Measurements from ENCODE around the gene KCNJ4. TPM values are rescaled to one million over a fixed set of nuclear protein-coding genes. Genes with fewer than 3 reads are reported as not detected.
A peak's percentile ranks its signal among the peaks of the same experiment; 100 is the strongest.

Gene KCNJ4
- total RNA-seq, 2 donors from 2014 or later: not detected

DNA sequence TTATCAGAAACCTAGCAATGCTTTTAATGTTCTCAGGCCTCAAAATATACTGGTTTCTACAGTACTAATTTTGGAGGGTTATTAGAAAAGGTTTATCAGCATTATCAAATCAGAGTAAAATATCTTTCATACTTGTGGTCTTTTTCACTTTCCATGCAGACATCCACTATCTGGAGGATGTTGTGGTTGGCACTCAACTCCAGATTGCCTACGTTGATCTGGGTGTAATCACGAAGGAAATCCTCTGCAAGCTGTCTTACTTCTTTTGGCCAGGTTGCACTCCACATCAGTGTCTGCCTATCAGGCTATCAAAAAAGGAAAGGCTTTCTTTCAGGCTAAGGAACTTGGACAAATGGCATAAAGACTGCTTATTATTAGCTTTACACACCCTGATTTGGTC, 39.5 kb upstream of the KCNJ4 start:
- no peak overlapping the region for H3K4me3 ChIP-seq
- TF ChIP-seq CTCF (IDR thresholded peaks at IDR 0.05): no peak
- H3K36me3 ChIP-seq: peaks cover 93% of the 10 kb centered on the region
- no peaks in the 10 kb centered on the region for H3K9me3 ChIP-seq
- no peak overlapping the region for H3K27ac ChIP-seq
- peaks cover 12 to 40% of the 10 kb centered on the region in 2 donors for H3K4me1 ChIP-seq (ENCODE audit: control insufficient read depth in 1 of 2, low read depth in 2 of 2)
- no peak for DNase-seq (ENCODE audit: low spot score)
- no peaks in the 10 kb centered on the region for H3K27me3 ChIP-seq (replicated peaks; ENCODE audit: insufficient read depth)
- no peak for ATAC-seq (ENCODE audit: insufficient number of reproducible peaks, low FRiP score, low read depth)

GRCh38 chr22:38491707-38492348, 36.8 kb upstream of the KCNJ4 start:
- TF ChIP-seq CTCF (IDR thresholded peaks at IDR 0.05): no peak
- H3K9me3 ChIP-seq: no peaks in the 10 kb centered on the region
- DNase-seq (ENCODE audit: low spot score) (no peak), ATAC-seq (ENCODE audit: insufficient number of reproducible peaks, low FRiP score, low read depth) (no peak)
- peak overlapping the region in 1 of 2 donors; percentile 42 for H3K27ac ChIP-seq
- peaks cover 12 to 33% of the 10 kb centered on the region in 2 donors for H3K4me1 ChIP-seq (ENCODE audit: control insufficient read depth in 1 of 2, low read depth in 2 of 2)
- peaks cover 96% of the 10 kb centered on the region for H3K36me3 ChIP-seq
- H3K4me3 ChIP-seq: no peak overlapping the region
- no peaks in the 10 kb centered on the region for H3K27me3 ChIP-seq (replicated peaks; ENCODE audit: insufficient read depth)

GRCh38 chr22:38490915-38491314, 35.9 kb upstream of the KCNJ4 start:
- Histone ChIP-seq H3K36me3 (peaks cover 96% of the 10 kb centered on the region), H3K27ac (peak overlapping the region in 1 of 2 donors; percentile 46), H3K4me1 (ENCODE audit: control insufficient read depth in 1 of 2, low read depth in 2 of 2) (peaks cover 12 to 33% of the 10 kb centered on the region in 2 donors), H3K9me3 (no peaks in the 10 kb centered on the region), H3K4me3 (no peak overlapping the region), H3K27me3 (replicated peaks; ENCODE audit: insufficient read depth) (no peaks in the 10 kb centered on the region)
- TF ChIP-seq CTCF (IDR thresholded peaks at IDR 0.05): no peak
- ATAC-seq (ENCODE audit: insufficient number of reproducible peaks, low FRiP score, low read depth): peak; percentile 63
- no peak for DNase-seq (ENCODE audit: low spot score)

- peaks cover 12 to 33% of the 10 kb centered on the region in 2 donors for H3K4me1 ChIP-seq (ENCODE audit: control insufficient read depth in 1 of 2, low read depth in 2 of 2)
- no peak for ATAC-seq (ENCODE audit: insufficient number of reproducible peaks, low FRiP score, low read depth)
- peaks cover 95% of the 10 kb centered on the region for H3K36me3 ChIP-seq
Measured at GRCh38 chr22:38490475-38490874, 35.5 kb upstream of the KCNJ4 start.

More at GRCh38 chr22:38490475-38490874, 35.5 kb upstream of the KCNJ4 start:
- peak overlapping the region; percentile 25 to 46 for H3K27ac ChIP-seq
- H3K9me3 ChIP-seq: no peaks in the 10 kb centered on the region
- DNase-seq (ENCODE audit: low spot score): no peak
- H3K27me3 ChIP-seq (replicated peaks; ENCODE audit: insufficient read depth): no peaks in the 10 kb centered on the region
- H3K4me3 ChIP-seq: no peak overlapping the region
- no peak for TF ChIP-seq CTCF (IDR thresholded peaks at IDR 0.05)

Measured in thoracic aorta (tissue), 2 donors.